Spleen (tissue), 11 donors: ENCODE data around the gene DNAJC16. TPM values are rescaled to one million over a fixed set of nuclear protein-coding genes. Genes with fewer than 3 reads are reported as not detected.

Experiments used
- DNase-seq: peaks from one replicate; pipeline ENCODE4 v3.0.0-alpha.2; 2020
- H3K27ac ChIP-seq, 8 donors: fragments of 200-600 bp; sonication (generic) in 7 of 8; 1 replicate in 4 of 8; 2 replicates in 4 of 8; pipeline versions ENCODE4 v1.5.0 to v1.8.0; 2016 to 2021; ENCODE audit warnings: inconsistent platforms in 4 of 8, mild to moderate bottlenecking in 4 of 8, moderate library complexity in 1 of 8
- H3K27me3 ChIP-seq, 7 donors: fragments of 200-600 bp; sonication (generic) in 6 of 7; replicated peaks in 1 of 7; 1 replicate in 4 of 7; 2 replicates in 3 of 7; pipeline versions ENCODE4 v1.5.0 to v1.8.0; 2016 to 2021; ENCODE audit warnings: inconsistent platforms in 3 of 7, mild to moderate bottlenecking in 1 of 7
- H3K36me3 ChIP-seq, 6 donors: fragments of 200-600 bp; sonication (generic) in 5 of 6; 1 replicate in 4 of 6; 2 replicates in 2 of 6; pipeline versions ENCODE4 v1.5.0 to v1.8.0; 2016 to 2021; ENCODE audit warnings: inconsistent platforms in 2 of 6
- H3K4me1 ChIP-seq, 6 donors: fragments of 200-600 bp; sonication (generic) in 5 of 6; 1 replicate in 3 of 6; 2 replicates in 3 of 6; pipeline versions ENCODE4 v1.5.0 to v1.8.0; 2016 to 2021; ENCODE audit warnings: inconsistent platforms in 3 of 6
- H3K4me3 ChIP-seq, 8 donors: fragments of 200-600 bp; sonication (generic) in 7 of 8; 1 replicate in 4 of 8; 2 replicates in 4 of 8; pipeline versions ENCODE4 v1.5.0 to v1.8.0; 2016 to 2021; ENCODE audit warnings: inconsistent platforms in 4 of 8, mild to moderate bottlenecking in 4 of 8, moderate library complexity in 2 of 8
- H3K9me3 ChIP-seq, 8 donors: fragments of 200-600 bp; sonication (generic) in 7 of 8; 1 replicate in 4 of 8; 2 replicates in 4 of 8; pipeline versions ENCODE4 v1.5.0 to v1.8.0; 2016 to 2021; ENCODE audit warnings: inconsistent platforms in 4 of 8
- POLR2A ChIP-seq, 3 donors: fragments of 450-650 bp; IDR thresholded peaks; one replicate each; pipeline ENCODE4 v1.5.1; 2017; ENCODE audit warnings: antibody characterized with exemption in 3 of 3, mild to moderate bottlenecking in 1 of 3
- POLR2AphosphoS5 ChIP-seq, 3 donors: sonication (generic); formaldehyde crosslinking; IDR thresholded peaks; one replicate each; pipeline ENCODE4 v1.5.1; 2017; ENCODE audit warnings: antibody characterized with exemption in 3 of 3
- WGBS, 5 donors: extraction: QIAGEN DNeasy Blood & Tissue Kit in 3 of 5; methylation state at CpG; one replicate each; pipeline versions ENCODE4 v1.1.5 to v1.1.7; 2013 to 2018; 5-methylcytosine and 5-hydroxymethylcytosine counted together
- intact Hi-C: fragments of 100-400 bp; cut with DNase I; formaldehyde crosslinking; loops from one replicate; pipeline ENCODE4 v1.15.0; 2023; ENCODE audit warnings: low total_unique reads
- polyA plus RNA-seq, 3 donors: library from polyadenylated mRNA; stranded (reverse); fragments of 200-250 nt; gene quantifications; one replicate each; pipeline ENCODE4 v1.2.1, GENCODE V29; 2013
- total RNA-seq, 7 donors: library from RNA; depleted of rRNA in 3 of 7; stranded (reverse); fragments of >200 nt in 3 of 7; fragmentation: NEBNext Ultra II Directional in 4 of 7; extraction: Animal tissue kit (Norgen Biotek cat#: 25700) in 4 of 7; gene quantifications; one replicate each; pipeline versions ENCODE4 v1.1.0 to v1.2.1, GENCODE V29; 2016 to 2021
- TF ChIP-seq, protein P1 (sequence below), 11 experiments: fragments of 200-600 bp in 7 of 11; fragments of 450-650 bp in 4 of 11; sonication (generic) in 4 of 11; IDR thresholded peaks in 8 of 11; conservative IDR thresholded peaks in 3 of 11; 1 replicate in 7 of 11; 2 replicates in 4 of 11; pipeline versions ENCODE4 v1.4.0 to v1.8.0; 2016 to 2021; ENCODE audit warnings: antibody characterized with exemption in 11 of 11, inconsistent platforms in 4 of 11, mild to moderate bottlenecking in 1 of 11
- donor health status: healthy with polysubstance abuse.
- donor health status: DM: no; HTN: no; CAD: no; lungs with moderate emphysema.
- donor health status: DM: no; HTN: no; CAD: no.
- donor health status: Bipolar disorder and iron deficiency.
- donor health status: healthy.
- donor health status: DM: no; HTN: no; CAD: no.
- donor health status: DM: yes; HTN: yes; CAD: no.

The DNAJC16 gene
- total and polyA plus RNA-seq, 10 donors: 3.7 to 23.0 (median 18.0) TPM

DNA sequence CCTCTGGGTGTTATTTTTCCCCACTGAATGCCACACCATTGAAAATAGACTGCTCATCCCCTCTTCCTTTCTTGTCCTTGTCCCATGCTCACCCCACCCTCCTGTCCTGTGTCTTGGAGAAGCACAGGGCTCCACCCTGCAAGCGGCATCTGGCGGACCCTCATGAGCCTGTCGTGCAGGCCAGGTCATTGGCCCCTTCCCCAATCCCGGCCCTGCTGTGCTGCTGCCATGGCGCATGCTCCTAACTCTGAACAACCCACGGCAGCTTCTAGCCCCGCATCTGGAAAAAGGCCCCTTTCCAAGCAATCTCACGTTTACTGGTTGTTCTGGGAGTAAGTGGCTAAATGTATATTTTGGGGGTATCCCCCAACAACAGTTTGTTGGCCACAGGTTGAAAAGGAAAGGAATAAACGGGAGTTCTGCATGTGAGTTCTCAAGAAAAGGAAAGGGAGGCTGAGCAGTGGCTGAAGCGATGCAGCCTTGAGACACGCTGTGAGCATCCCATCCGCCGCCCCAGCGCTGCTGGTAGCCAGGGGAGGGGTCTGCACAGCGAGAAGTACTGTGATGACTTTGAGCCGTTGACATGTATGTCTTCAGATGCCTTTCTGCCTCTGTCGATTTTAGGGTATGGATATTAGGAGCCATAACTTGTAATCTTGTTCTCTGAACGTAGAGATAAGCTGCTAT is 41.9 kb downstream of the DNAJC16 start:
- peaks cover 0 to 85% (median 61%) of the 10 kb centered on the region in 6 donors for H3K36me3 ChIP-seq
- no peak overlapping the region for H3K27ac ChIP-seq
- intact Hi-C loops: no loop called here
- peaks cover 0 to 43% (median 7%) of the 10 kb centered on the region in 6 donors for H3K4me1 ChIP-seq
- no peak overlapping the region for H3K4me3 ChIP-seq
- H3K27me3 ChIP-seq: no peaks in the 10 kb centered on the region
- TF ChIP-seq POLR2AphosphoS5 (IDR thresholded peaks at IDR 0.05): no peak
- TF ChIP-seq POLR2A (IDR thresholded peaks at IDR 0.05): no peak
- TF ChIP-seq, protein P1, sequence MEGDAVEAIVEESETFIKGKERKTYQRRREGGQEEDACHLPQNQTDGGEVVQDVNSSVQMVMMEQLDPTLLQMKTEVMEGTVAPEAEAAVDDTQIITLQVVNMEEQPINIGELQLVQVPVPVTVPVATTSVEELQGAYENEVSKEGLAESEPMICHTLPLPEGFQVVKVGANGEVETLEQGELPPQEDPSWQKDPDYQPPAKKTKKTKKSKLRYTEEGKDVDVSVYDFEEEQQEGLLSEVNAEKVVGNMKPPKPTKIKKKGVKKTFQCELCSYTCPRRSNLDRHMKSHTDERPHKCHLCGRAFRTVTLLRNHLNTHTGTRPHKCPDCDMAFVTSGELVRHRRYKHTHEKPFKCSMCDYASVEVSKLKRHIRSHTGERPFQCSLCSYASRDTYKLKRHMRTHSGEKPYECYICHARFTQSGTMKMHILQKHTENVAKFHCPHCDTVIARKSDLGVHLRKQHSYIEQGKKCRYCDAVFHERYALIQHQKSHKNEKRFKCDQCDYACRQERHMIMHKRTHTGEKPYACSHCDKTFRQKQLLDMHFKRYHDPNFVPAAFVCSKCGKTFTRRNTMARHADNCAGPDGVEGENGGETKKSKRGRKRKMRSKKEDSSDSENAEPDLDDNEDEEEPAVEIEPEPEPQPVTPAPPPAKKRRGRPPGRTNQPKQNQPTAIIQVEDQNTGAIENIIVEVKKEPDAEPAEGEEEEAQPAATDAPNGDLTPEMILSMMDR (IDR thresholded peaks at IDR 0.05 in 8 of 11, conservative IDR thresholded peaks at IDR 0.05 in 3 of 11): no peak
- no peaks in the 10 kb centered on the region for H3K9me3 ChIP-seq
- WGBS, 5 donors: 93 to 98% (median 96%) methylated on average over 18 of the region's 18 CpGs
- DNase-seq: no peak

- peaks cover 0 to 74% (median 44%) of the 10 kb centered on the region in 6 donors for H3K36me3 ChIP-seq
- H3K4me1 ChIP-seq: peaks cover 0 to 28% (median 4%) of the 10 kb centered on the region in 6 donors
- peak overlapping the region in 4 of 8 donors; percentile 32 to 56 (median 52) for H3K27ac ChIP-seq
- WGBS, 5 donors: 95 to 100% (median 97%) methylated on average over 1 of the region's 1 CpG
- intact Hi-C loops: no loop called here
- DNase-seq: no peak
- H3K4me3 ChIP-seq: no peak overlapping the region
- no peaks in the 10 kb centered on the region for H3K9me3 ChIP-seq
- no peak for TF ChIP-seq POLR2A (IDR thresholded peaks at IDR 0.05)
- no peaks in the 10 kb centered on the region for H3K27me3 ChIP-seq
Measured at GRCh38 chr1:15570861-15571260, 44.2 kb downstream of the DNAJC16 start.

DNA sequence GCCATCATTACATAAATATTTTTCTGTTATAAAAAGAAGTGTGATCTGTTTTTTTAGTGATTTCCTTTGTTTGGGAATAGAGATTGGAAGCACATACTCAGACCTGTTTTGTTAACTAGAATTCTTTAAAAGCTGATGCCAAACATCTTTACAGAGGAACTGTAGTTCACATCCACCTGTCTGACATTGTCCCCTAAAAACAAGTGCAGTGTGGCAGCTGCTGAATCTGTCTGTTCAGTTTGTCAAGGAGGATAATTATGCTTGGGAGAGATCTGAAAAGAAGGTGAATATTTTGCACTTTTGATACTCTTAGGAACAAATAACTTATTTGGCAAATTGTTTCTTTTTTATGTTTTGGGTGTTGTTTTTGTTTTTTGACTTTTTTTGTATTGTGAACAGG is 44.6 kb downstream of the DNAJC16 start:
- Histone ChIP-seq H3K9me3 (no peaks in the 10 kb centered on the region), H3K36me3 (peaks cover 0 to 70% (median 40%) of the 10 kb centered on the region in 6 donors), H3K4me1 (peaks cover 0 to 28% (median 4%) of the 10 kb centered on the region in 6 donors), H3K4me3 (no peak overlapping the region), H3K27me3 (no peaks in the 10 kb centered on the region), H3K27ac (peak overlapping the region in 4 of 8 donors; percentile 32 to 56 (median 52))
- intact Hi-C loops: no loop called here
- no peak for TF ChIP-seq POLR2A (IDR thresholded peaks at IDR 0.05)
- TF ChIP-seq, protein P1 (IDR thresholded peaks at IDR 0.05 in 8 of 11, conservative IDR thresholded peaks at IDR 0.05 in 3 of 11): no peak
- no peak for TF ChIP-seq POLR2AphosphoS5 (IDR thresholded peaks at IDR 0.05)
- no peak for DNase-seq

DNA sequence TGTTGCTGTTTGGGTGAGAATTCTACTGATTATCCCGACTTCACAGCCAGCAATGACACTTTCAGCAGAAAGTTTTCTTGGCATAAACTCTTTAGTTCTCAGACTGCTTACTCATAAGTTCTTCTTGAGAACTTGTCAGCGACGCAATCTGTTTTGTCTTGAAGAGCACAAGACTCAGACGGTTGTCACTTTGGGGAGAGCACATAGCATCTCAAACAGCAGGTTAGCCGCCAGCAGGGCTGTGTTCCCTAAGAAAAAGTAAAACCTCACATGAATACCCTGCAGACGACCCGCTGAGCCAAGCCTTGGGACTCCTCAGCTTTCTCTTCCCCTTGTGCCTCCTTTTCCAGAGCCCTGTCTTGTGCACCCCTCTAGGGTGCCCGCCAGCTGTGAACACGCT is 46.8 kb downstream of the DNAJC16 start:
- Histone ChIP-seq H3K4me3 (no peak overlapping the region), H3K9me3 (no peaks in the 10 kb centered on the region), H3K27ac (no peak overlapping the region), H3K27me3 (no peaks in the 10 kb centered on the region), H3K4me1 (peaks cover 0 to 42% (median 14%) of the 10 kb centered on the region in 6 donors), H3K36me3 (peaks cover 0 to 48% (median 19%) of the 10 kb centered on the region in 6 donors)
- TF ChIP-seq, protein P1 (IDR thresholded peaks at IDR 0.05 in 8 of 11, conservative IDR thresholded peaks at IDR 0.05 in 3 of 11): no peak
- TF ChIP-seq POLR2AphosphoS5 (IDR thresholded peaks at IDR 0.05): no peak
- TF ChIP-seq POLR2A (IDR thresholded peaks at IDR 0.05): no peak
- intact Hi-C loops: no loop called here
- no peak for DNase-seq
- WGBS, 5 donors: 86 to 92% (median 89%) methylated on average over 9 of the region's 9 CpGs
